ENCODE results near the gene EXOC5. TPM values are rescaled to one million over a fixed set of nuclear protein-coding genes. Genes with fewer than 3 reads are reported as not detected.
"Not testable (repeated sequence)": the region's sequence is repeated elsewhere in the genome, so short reads cannot be mapped to it uniquely, and the experiment has no call there.

EXOC5 gene
- total RNA-seq, 6 donors from 2014 or later, result 21.4 to 63.2 (median 48.0) TPM

GRCh38 chr14:57232006-57232405, 36.7 kb downstream of the EXOC5 start:
- Histone ChIP-seq H3K27ac (no peak overlapping the region), H3K9me3 (no peaks in the 10 kb centered on the region), H3K36me3 (peaks cover 0 to 66% (median 13%) of the 10 kb centered on the region in 4 donors), H3K4me3 (no peak overlapping the region), H3K27me3 (no peaks in the 10 kb centered on the region), H3K4me1 (no peaks in the 10 kb centered on the region)
- ATAC-seq (ENCODE audit: low FRiP score in 2 of 2), result no peak
- DNase-seq, result no peak
- WGBS, 2 donors, result 85 to 89% methylated on average over 1 of the region's 1 CpG
- no peak for TF ChIP-seq CTCF (IDR thresholded peaks at IDR 0.05)
- no peak for TF ChIP-seq EP300 (IDR thresholded peaks at IDR 0.05)
- TF ChIP-seq POLR2AphosphoS5 (IDR thresholded peaks at IDR 0.05), result no peak
- no peak for TF ChIP-seq POLR2A (IDR thresholded peaks at IDR 0.05)

- H3K27ac ChIP-seq; DNase-seq; H3K4me1 ChIP-seq; H3K4me3 ChIP-seq; H3K9me3 ChIP-seq; H3K27me3 ChIP-seq; ATAC-seq (ENCODE audit: low FRiP score in 2 of 2): not testable (repeated sequence)
- peaks cover 0 to 53% (median 13%) of the 10 kb centered on the region in 4 donors for H3K36me3 ChIP-seq
- WGBS, 2 donors, result 92 to 94% methylated on average over 2 of the region's 2 CpGs
Measured at GRCh38 chr14:57228320-57228719, 40.4 kb downstream of the EXOC5 start.

DNA sequence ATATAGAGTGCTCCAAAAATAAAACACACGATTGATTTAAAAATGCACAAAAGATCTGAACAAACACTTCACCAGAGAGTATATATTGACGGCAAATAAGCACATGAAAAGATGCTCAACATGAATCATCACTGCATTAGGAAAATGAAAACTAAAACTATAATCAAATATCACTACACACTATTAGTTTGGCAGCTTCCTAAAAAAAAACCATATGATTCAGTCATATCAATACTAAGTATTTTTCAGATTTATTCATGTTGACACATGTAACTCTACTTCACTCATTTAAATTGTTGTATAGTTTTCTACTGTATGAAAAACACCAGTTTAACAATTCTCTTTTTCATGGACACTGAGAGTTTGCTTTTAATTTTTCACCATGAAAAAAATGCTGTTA, 41.6 kb downstream of the EXOC5 start:
- H3K27ac ChIP-seq, result no peak overlapping the region
- no peak for TF ChIP-seq POLR2AphosphoS5 (IDR thresholded peaks at IDR 0.05)
- no peak for TF ChIP-seq POLR2A (IDR thresholded peaks at IDR 0.05)
- no peak for TF ChIP-seq CTCF (IDR thresholded peaks at IDR 0.05)
- no peak for TF ChIP-seq EP300 (IDR thresholded peaks at IDR 0.05)
- H3K9me3 ChIP-seq, result no peaks in the 10 kb centered on the region
- H3K4me1 ChIP-seq, result no peaks in the 10 kb centered on the region
- H3K36me3 ChIP-seq, result peaks cover 0 to 51% (median 11%) of the 10 kb centered on the region in 4 donors
- ATAC-seq (ENCODE audit: low FRiP score in 2 of 2) (no peak), DNase-seq (no peak)
- H3K4me3 ChIP-seq, result no peak overlapping the region
- 71 to 72% methylated on average over 2 of the region's 2 CpGs for WGBS, 2 donors
- H3K27me3 ChIP-seq, result no peaks in the 10 kb centered on the region

DNA sequence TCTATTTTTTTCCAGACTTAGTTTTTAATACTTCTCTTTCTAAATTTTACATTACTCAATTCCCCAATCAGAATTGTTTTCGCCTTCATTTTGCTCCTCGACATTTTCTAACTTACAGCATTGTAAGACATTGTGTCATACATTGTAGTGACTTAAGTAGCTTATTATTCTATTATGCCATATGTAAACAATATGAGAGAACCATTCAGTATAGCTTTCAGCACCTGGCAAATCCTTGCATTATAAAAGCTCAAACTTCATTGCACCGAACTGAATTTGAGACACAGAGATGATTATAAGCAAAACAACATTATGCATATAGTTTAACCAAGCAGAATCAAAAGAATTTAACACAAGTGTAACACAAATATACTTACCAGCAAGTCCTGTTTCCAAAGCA, 46.8 kb downstream of the EXOC5 start:
- DNase-seq, result no peak
- Histone ChIP-seq H3K27ac (no peak overlapping the region), H3K9me3 (no peaks in the 10 kb centered on the region), H3K4me3 (no peak overlapping the region), H3K27me3 (no peaks in the 10 kb centered on the region), H3K36me3 (peaks cover 0 to 54% (median 3%) of the 10 kb centered on the region in 4 donors), H3K4me1 (no peaks in the 10 kb centered on the region)
- no peak for ATAC-seq (ENCODE audit: low FRiP score in 2 of 2)
- WGBS, 2 donors, result 88 to 91% methylated on average over 3 of the region's 3 CpGs
- TF ChIP-seq POLR2A (IDR thresholded peaks at IDR 0.05), result no peak
- TF ChIP-seq POLR2AphosphoS5 (IDR thresholded peaks at IDR 0.05), result no peak
- no peak for TF ChIP-seq EP300 (IDR thresholded peaks at IDR 0.05)
- TF ChIP-seq CTCF (IDR thresholded peaks at IDR 0.05), result no peak

- no peaks in the 10 kb centered on the region for H3K27me3 ChIP-seq
- TF ChIP-seq CTCF (IDR thresholded peaks at IDR 0.05), result no peak
- H3K27ac ChIP-seq, result no peak overlapping the region
- WGBS, 2 donors, result 66 to 76% methylated on average over 2 of the region's 2 CpGs
- no peaks in the 10 kb centered on the region for H3K4me1 ChIP-seq
- DNase-seq, result peak in 1 of 2 donors; percentile 20
- H3K4me3 ChIP-seq, result no peak overlapping the region
- H3K36me3 ChIP-seq, result peaks cover 10 to 80% (median 30%) of the 10 kb centered on the region in 4 donors
- no peaks in the 10 kb centered on the region for H3K9me3 ChIP-seq
- ATAC-seq (ENCODE audit: low FRiP score in 2 of 2), result peak in 1 of 2 donors; percentile 11
Measured at GRCh38 chr14:57212919-57213318, 55.8 kb downstream of the EXOC5 start.

All from upper lobe of left lung (tissue), 6 donors.